PC-3 (cell line): ENCODE results near the gene SLC10A7. TPM values are rescaled to one million over a fixed set of nuclear protein-coding genes. Genes with fewer than 3 reads are reported as not detected.

Source experiments
- ATAC-seq: fragments of 200-7000 bp; cut with Tn5 transposase; 2 replicates; pipeline ENCODE4 v1.9.1; 2020; ENCODE audit warnings: mild to moderate bottlenecking, moderate library complexity
- BruUV-seq: library from RNA; stranded (reverse); fragments of 400-500 nt; replicated peaks from 2 replicates; lab custom pipeline; 2021; lab: Mats Ljungman, UMichigan
- CTCF ChIA-PET: fragments of 300-600 bp; sonication (Branson Sonifier 250); formaldehyde crosslinking; loops from one replicate; lab custom pipeline; 2022; ENCODE audit warnings: antibody characterized with exemption; lab: Charles Lee
- POLR2A ChIA-PET: fragments of 300-600 bp; sonication (Branson Sonifier 250); formaldehyde crosslinking; loops from one replicate; lab custom pipeline; 2022; ENCODE audit warnings: antibody characterized with exemption; ENCODE audit not compliant: unreplicated experiment; lab: Charles Lee
- DNase-seq: peaks from one replicate; pipeline ENCODE4 v3.0.0-alpha.2; 2015
- H2AFZ ChIP-seq: fragments of 300-600 bp; sonication (generic); 2 replicates; pipeline ENCODE4 v1.6.0; 2016; ENCODE audit warnings: antibody characterized with exemption, low read length
- H3F3A ChIP-seq: fragments of 300-600 bp; sonication (generic); one replicate; pipeline ENCODE4 v1.6.0; 2017; ENCODE audit warnings: antibody characterized with exemption, low read length, control low read depth, mild to moderate bottlenecking; ENCODE audit not compliant: unreplicated experiment
- H3K27ac ChIP-seq: fragments of 300-600 bp; sonication (generic); 2 replicates; pipeline ENCODE4 v1.5.1; 2016; ENCODE audit warnings: mild to moderate bottlenecking, low read length
- H3K27me3 ChIP-seq: fragments of 300-600 bp; sonication (generic); 2 replicates; pipeline ENCODE4 v1.6.1; 2016; ENCODE audit warnings: low read length, mixed read lengths
- H3K36me3 ChIP-seq: fragments of 300-600 bp; sonication (generic); 2 replicates; pipeline ENCODE4 v1.6.1; 2016; ENCODE audit warnings: low read depth, mixed run types, low read length, mixed read lengths
- H3K4me1 ChIP-seq: fragments of 300-600 bp; sonication (generic); 2 replicates; pipeline ENCODE4 v1.5.1; 2016; ENCODE audit warnings: low read length; ENCODE audit not compliant: insufficient read depth
- H3K4me2 ChIP-seq: fragments of 300-600 bp; sonication (generic); 2 replicates; pipeline ENCODE4 v1.6.0; 2016; ENCODE audit warnings: low read length
- H3K4me3 ChIP-seq: fragments of 300-600 bp; sonication (generic); 2 replicates; pipeline ENCODE4 v1.5.1; 2016; ENCODE audit warnings: mild to moderate bottlenecking, low read length, mixed read lengths
- H3K79me2 ChIP-seq: fragments of 300-600 bp; sonication (generic); 2 replicates; pipeline ENCODE4 v1.6.1; 2017; ENCODE audit warnings: low read length, mixed read lengths
- H3K9ac ChIP-seq: fragments of 300-600 bp; sonication (generic); 2 replicates; pipeline ENCODE4 v1.6.0; 2016; ENCODE audit warnings: mild to moderate bottlenecking, low read length
- H3K9me2 ChIP-seq: fragments of 300-600 bp; sonication (generic); replicated peaks from 2 replicates; pipeline ENCODE4 v1.6.1; 2016; ENCODE audit warnings: mixed run types, low read length, mixed read lengths
- H3K9me3 ChIP-seq: fragments of 300-600 bp; sonication (generic); 2 replicates; pipeline ENCODE4 v1.6.1; 2016; ENCODE audit warnings: low read length, mixed read lengths
- H4K20me1 ChIP-seq: fragments of 300-600 bp; sonication (generic); 2 replicates; pipeline ENCODE4 v1.6.1; 2016; ENCODE audit warnings: low read length, mixed read lengths
- EZH2 ChIP-seq: fragments of 300-600 bp; sonication (generic); IDR thresholded peaks from one replicate; pipeline ENCODE4 v1.6.1; 2017; ENCODE audit warnings: antibody characterized with exemption, mild to moderate bottlenecking, low read length; ENCODE audit not compliant: unreplicated experiment
- EZH2phosphoT487 ChIP-seq: fragments of 300-600 bp; sonication (generic); IDR thresholded peaks from 2 replicates; pipeline ENCODE4 v1.6.1; 2018; ENCODE audit warnings: mild to moderate bottlenecking, antibody characterized with exemption, low read length, borderline replicate concordance
- intact Hi-C: fragments of 100-400 bp; cut with micrococcal nuclease; formaldehyde crosslinking; loops from 2 replicates; pipeline ENCODE4 v1.9.0; 2023
- total RNA-seq: library from RNA; depleted of rRNA; stranded (reverse); fragments of >200 nt; gene quantifications from 2 replicates; pipeline ENCODE4 v1.2.3, GENCODE V29; 2014
- TF ChIP-seq, protein P1 (sequence below): fragments of 300-600 bp; sonication (generic); conservative IDR thresholded peaks from 2 replicates; pipeline ENCODE4 v1.5.1; 2017; ENCODE audit warnings: antibody characterized with exemption, low read depth, mild to moderate bottlenecking, low read length

SLC10A7 gene
- total RNA-seq, 1 experiment from 2014 or later = 9.1 TPM

DNA sequence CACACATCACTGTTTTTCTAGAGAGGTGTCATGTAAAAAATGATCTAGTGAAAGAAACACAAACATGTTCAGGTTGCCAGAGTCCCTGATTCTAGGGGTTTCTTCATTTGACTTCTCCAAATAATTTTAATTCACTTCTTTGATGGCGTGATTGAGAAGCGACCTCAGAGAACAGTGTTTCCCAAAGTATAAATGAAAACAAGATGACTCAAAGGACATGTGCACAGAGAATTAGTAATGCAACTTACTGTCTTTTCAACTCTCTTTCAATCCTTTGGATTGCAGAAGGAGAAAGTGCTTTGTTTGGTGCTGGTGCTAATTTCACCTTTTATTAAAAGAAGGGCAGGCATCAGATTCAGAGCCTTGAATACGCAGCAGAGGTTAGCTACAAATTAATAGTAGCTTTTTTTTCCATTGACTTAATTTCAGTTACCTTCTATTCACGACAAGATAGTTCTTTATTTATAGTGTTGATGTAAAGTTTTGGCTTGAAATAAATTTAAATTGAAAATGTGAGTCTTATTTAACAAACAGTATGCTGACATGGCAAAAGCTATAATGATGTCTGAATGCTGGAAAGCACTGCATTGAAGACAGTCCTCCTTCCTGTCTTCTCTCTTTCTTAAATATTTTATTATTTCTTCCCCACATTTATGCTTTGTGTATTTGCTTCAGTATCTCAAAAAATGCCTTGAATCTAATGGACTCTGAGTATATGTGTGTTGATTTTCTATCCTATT is 85.1 kb downstream of the SLC10A7 start:
- Histone ChIP-seq H3K4me3 (no peak overlapping the region), H3K4me2 (no peak overlapping the region), H3K27me3 (no peaks in the 10 kb centered on the region), H3K36me3 (no peaks in the 10 kb centered on the region), H3K9ac (no peak overlapping the region), H3F3A (no peaks in the 10 kb centered on the region), H3K79me2 (no peaks in the 10 kb centered on the region), H4K20me1 (no peaks in the 10 kb centered on the region), H3K27ac (no peak overlapping the region), H3K4me1 (no peaks in the 10 kb centered on the region; the same call in 1 of the 2 replicates), H3K9me3 (no peaks in the 10 kb centered on the region), H2AFZ (no peak overlapping the region), H3K9me2 (no peaks in the 10 kb centered on the region)
- no peak for ATAC-seq
- ChIA-PET POLR2A (no interaction called here), CTCF (no interaction called here)
- DNase-seq = no peak
- intact Hi-C loops = no loop called here
- no peak for TF ChIP-seq EZH2
- TF ChIP-seq, protein P1, sequence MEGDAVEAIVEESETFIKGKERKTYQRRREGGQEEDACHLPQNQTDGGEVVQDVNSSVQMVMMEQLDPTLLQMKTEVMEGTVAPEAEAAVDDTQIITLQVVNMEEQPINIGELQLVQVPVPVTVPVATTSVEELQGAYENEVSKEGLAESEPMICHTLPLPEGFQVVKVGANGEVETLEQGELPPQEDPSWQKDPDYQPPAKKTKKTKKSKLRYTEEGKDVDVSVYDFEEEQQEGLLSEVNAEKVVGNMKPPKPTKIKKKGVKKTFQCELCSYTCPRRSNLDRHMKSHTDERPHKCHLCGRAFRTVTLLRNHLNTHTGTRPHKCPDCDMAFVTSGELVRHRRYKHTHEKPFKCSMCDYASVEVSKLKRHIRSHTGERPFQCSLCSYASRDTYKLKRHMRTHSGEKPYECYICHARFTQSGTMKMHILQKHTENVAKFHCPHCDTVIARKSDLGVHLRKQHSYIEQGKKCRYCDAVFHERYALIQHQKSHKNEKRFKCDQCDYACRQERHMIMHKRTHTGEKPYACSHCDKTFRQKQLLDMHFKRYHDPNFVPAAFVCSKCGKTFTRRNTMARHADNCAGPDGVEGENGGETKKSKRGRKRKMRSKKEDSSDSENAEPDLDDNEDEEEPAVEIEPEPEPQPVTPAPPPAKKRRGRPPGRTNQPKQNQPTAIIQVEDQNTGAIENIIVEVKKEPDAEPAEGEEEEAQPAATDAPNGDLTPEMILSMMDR = no peak
- no peak for TF ChIP-seq EZH2phosphoT487
- BruUV-seq = no TSS peak

DNA sequence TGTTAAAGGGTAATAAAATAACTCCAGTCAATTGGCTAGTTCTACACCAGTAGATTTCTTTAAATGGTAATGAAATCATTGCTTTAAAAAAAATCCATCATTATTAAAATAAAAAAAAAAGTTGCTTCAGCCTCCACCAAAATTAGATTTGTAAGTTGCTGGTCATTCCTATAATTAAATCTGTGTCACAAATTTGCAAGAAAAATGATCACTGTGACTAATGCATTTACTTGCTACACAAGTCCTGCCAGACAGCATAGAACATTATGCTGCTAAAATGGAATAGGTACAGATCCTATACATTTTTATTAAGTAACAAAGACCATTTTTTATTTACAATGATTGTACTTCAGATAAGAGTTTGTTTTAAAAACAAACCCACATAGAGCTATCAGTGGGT is 85.8 kb downstream of the SLC10A7 start:
- no peaks in the 10 kb centered on the region for H3K79me2 ChIP-seq
- H3K4me1 ChIP-seq = no peaks in the 10 kb centered on the region; the same call in 1 of the 2 replicates
- H3F3A ChIP-seq = no peaks in the 10 kb centered on the region
- no TSS peak for BruUV-seq
- no peak for TF ChIP-seq EZH2phosphoT487
- TF ChIP-seq EZH2 = no peak
- TF ChIP-seq, protein P1 = no peak
- intact Hi-C loops = no loop called here
- no peaks in the 10 kb centered on the region for H3K36me3 ChIP-seq
- CTCF ChIA-PET = no interaction called here
- H3K4me2 ChIP-seq = no peak overlapping the region
- ATAC-seq (no peak), DNase-seq (no peak)
- H3K9me3 ChIP-seq = no peaks in the 10 kb centered on the region
- no peak overlapping the region for H3K27ac ChIP-seq
- no peak overlapping the region for H3K4me3 ChIP-seq
- H3K9me2 ChIP-seq = no peaks in the 10 kb centered on the region
- POLR2A ChIA-PET = no interaction called here
- no peak overlapping the region for H2AFZ ChIP-seq
- H4K20me1 ChIP-seq = no peaks in the 10 kb centered on the region
- H3K9ac ChIP-seq = no peak overlapping the region
- H3K27me3 ChIP-seq = no peaks in the 10 kb centered on the region

GRCh38 chr4:146432065-146432464 is 89.7 kb downstream of the SLC10A7 start:
- H3K4me3 ChIP-seq = no peak overlapping the region
- H3K4me1 ChIP-seq = no peaks in the 10 kb centered on the region
- no peaks in the 10 kb centered on the region for H3K36me3 ChIP-seq
- BruUV-seq = no TSS peak
- H3K27me3 ChIP-seq = no peaks in the 10 kb centered on the region
- no peaks in the 10 kb centered on the region for H3K9me2 ChIP-seq
- H3K9me3 ChIP-seq = no peaks in the 10 kb centered on the region
- no peak overlapping the region for H3K9ac ChIP-seq
- ChIA-PET CTCF (no interaction called here), POLR2A (no interaction called here)
- no peaks in the 10 kb centered on the region for H3F3A ChIP-seq
- ATAC-seq (no peak), DNase-seq (no peak)
- no peak overlapping the region for H3K27ac ChIP-seq
- no peak overlapping the region for H2AFZ ChIP-seq
- TF ChIP-seq, protein P1 = no peak
- TF ChIP-seq EZH2 (no peak), EZH2phosphoT487 (no peak)
- H3K79me2 ChIP-seq = no peaks in the 10 kb centered on the region
- H4K20me1 ChIP-seq = no peaks in the 10 kb centered on the region
- intact Hi-C loops = no loop called here
- no peak overlapping the region for H3K4me2 ChIP-seq
